Adipocyte (in vitro differentiated cells): ENCODE measurements around the gene DPYD.
"Not testable (repeated sequence)": the region's sequence is repeated elsewhere in the genome, so short reads cannot be mapped to it uniquely, and the experiment has no call there.

Experiments
- DNase-seq: peaks from one replicate; pipeline ENCODE4 v3.0.0-alpha.2; 2015; ENCODE audit warnings: low read depth
- H3K27me3 ChIP-seq: replicated peaks from 2 replicates; pipeline ENCODE4 v1.7.0; 2013; ENCODE audit warnings: mild to moderate bottlenecking, low read length, moderate library complexity; ENCODE audit not compliant: control insufficient read depth, insufficient read depth
- H3K36me3 ChIP-seq: 2 replicates; pipeline ENCODE4 v1.7.0; 2013; ENCODE audit warnings: low read length, mild to moderate bottlenecking, moderate library complexity; ENCODE audit not compliant: control insufficient read depth, insufficient read depth, severe bottlenecking
- H3K4me1 ChIP-seq: 2 replicates; pipeline ENCODE4 v1.7.0; 2013; ENCODE audit warnings: mild to moderate bottlenecking, low read length, moderate library complexity; ENCODE audit not compliant: control insufficient read depth, insufficient read depth
- H3K4me3 ChIP-seq: 2 replicates; pipeline ENCODE4 v1.7.0; 2013; ENCODE audit warnings: mild to moderate bottlenecking, low read length, moderate library complexity
- H3K9ac ChIP-seq: 2 replicates; pipeline ENCODE4 v1.7.0; 2013; ENCODE audit warnings: mild to moderate bottlenecking, low read length, moderate library complexity
- H3K9me3 ChIP-seq: 2 replicates; pipeline ENCODE4 v1.7.0; 2013; ENCODE audit warnings: mild to moderate bottlenecking, low read length, moderate library complexity; ENCODE audit not compliant: control insufficient read depth

Gene DPYD

GRCh38 chr1:97364086-97364485 lies 556.7 kb downstream of the DPYD start:
- no peak overlapping the region for H3K9ac ChIP-seq
- H3K36me3 ChIP-seq = peaks cover 3% of the 10 kb centered on the region
- DNase-seq = peak; percentile 44
- no peaks in the 10 kb centered on the region for H3K9me3 ChIP-seq
- peaks cover 9% of the 10 kb centered on the region for H3K4me1 ChIP-seq
- no peak overlapping the region for H3K4me3 ChIP-seq
- no peaks in the 10 kb centered on the region for H3K27me3 ChIP-seq

DNA sequence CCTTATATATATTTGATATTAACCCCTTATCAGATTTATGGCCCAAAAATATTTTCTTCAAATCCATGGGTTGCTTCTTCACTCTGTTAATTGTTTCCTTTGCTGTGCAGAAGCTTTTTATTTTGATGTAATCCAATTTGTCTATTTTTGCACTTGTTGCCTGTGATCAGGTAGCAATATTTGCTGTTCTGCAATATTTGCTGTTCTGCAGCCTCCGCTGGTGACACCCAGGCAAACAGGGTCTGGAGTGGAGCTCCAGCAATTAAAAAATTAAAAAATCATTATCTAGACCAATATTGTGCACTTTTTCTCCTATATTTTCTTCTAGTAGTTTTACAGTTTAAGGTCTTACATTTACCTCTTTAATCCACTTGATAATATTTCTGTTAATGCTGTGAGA lies 564.5 kb downstream of the DPYD start:
- Histone ChIP-seq H3K4me3 (no peak overlapping the region), H3K4me1 (peaks cover 8% of the 10 kb centered on the region), H3K9ac (no peak overlapping the region), H3K9me3 (no peaks in the 10 kb centered on the region), H3K36me3 (no peaks in the 10 kb centered on the region), H3K27me3 (no peaks in the 10 kb centered on the region)
- no peak for DNase-seq

GRCh38 chr1:97352936-97353382 lies 567.9 kb downstream of the DPYD start:
- no peaks in the 10 kb centered on the region for H3K36me3 ChIP-seq
- H3K27me3 ChIP-seq = no peaks in the 10 kb centered on the region
- H3K4me1 ChIP-seq = peaks cover 23% of the 10 kb centered on the region
- H3K4me3 ChIP-seq = no peak overlapping the region
- no peak for DNase-seq
- no peak overlapping the region for H3K9ac ChIP-seq
- H3K9me3 ChIP-seq = no peaks in the 10 kb centered on the region

DNA sequence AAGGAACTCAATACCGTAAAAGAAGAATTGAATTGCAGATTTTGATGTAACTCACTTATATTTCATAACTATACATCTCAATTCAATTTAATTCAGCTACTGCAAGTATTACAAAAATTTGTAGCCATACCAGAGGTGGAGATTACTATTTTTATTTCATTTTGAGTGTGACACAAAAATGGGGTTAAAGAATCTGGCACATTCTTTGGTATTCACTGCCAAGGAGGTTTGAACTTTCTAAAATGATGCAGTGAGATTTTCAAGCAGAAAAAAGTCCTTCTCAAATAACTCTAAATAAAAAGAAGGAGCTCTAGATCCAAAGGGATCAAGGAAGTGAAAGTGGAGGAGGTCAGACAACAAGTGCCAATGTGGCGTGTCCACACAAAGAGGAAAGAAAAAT lies 569.0 kb downstream of the DPYD start:
- peak; percentile 36 for DNase-seq
- Histone ChIP-seq H3K36me3 (no peaks in the 10 kb centered on the region), H3K4me1 (peaks cover 23% of the 10 kb centered on the region), H3K9me3 (no peaks in the 10 kb centered on the region), H3K9ac (no peak overlapping the region), H3K4me3 (no peak overlapping the region), H3K27me3 (no peaks in the 10 kb centered on the region)

DNA sequence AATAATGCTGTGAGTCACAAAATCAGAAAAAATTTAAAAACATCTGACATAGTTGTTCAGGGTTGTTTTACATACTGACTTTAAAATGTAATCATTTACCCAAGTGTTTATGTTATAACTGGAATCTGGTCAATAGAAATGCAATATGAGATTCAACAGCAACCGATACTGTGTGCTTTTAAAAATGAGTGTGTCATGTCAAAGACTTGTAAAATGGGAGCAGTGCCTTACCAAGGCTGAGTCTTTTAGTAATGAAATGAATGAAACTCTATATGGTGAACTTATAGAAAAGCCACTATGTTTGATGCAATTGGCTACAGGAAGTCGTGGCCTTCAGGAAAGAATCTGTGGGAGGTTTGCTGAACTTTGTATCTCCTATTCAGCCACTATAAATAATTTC lies 570.2 kb downstream of the DPYD start:
- Histone ChIP-seq H3K4me3 (no peak overlapping the region), H3K36me3 (no peaks in the 10 kb centered on the region), H3K27me3 (no peaks in the 10 kb centered on the region), H3K4me1 (peaks cover 23% of the 10 kb centered on the region), H3K9me3 (no peaks in the 10 kb centered on the region), H3K9ac (no peak overlapping the region)
- peak; percentile 41 for DNase-seq

DNA sequence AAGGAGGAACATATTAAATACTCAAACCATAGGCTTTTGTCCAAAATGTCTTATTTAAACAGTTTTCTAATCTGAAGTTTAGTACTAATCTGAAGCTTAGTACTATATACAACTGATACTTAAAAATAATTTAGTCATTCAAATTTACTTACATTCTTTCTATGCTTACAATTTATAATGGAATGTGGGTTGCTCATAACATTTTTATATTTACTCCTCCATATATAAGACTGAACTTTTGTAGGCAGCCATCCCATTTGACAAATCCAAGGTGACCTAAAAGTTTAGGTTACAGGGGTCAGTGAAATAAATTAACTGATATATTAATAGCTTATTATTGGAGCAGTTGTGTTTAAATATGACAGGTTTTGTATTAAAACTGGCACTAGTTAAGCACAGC lies 570.6 kb downstream of the DPYD start:
- DNase-seq = peak; percentile 20
- H3K9ac ChIP-seq = no peak overlapping the region
- H3K4me1 ChIP-seq = peaks cover 23% of the 10 kb centered on the region
- no peaks in the 10 kb centered on the region for H3K36me3 ChIP-seq
- H3K9me3 ChIP-seq = no peaks in the 10 kb centered on the region
- H3K4me3 ChIP-seq = no peak overlapping the region
- no peaks in the 10 kb centered on the region for H3K27me3 ChIP-seq

- not testable (repeated sequence) for H3K27me3 ChIP-seq, H3K4me3 ChIP-seq, H3K9me3 ChIP-seq, H3K9ac ChIP-seq, H3K36me3 ChIP-seq, DNase-seq
- H3K4me1 ChIP-seq = peaks cover 23% of the 10 kb centered on the region
These were observed 571.0 kb downstream of the DPYD start for GRCh38 chr1:97349794-97350193.

GRCh38 chr1:97348599-97349265 lies 572.1 kb downstream of the DPYD start:
- H3K9ac ChIP-seq = no peak overlapping the region
- H3K27me3 ChIP-seq = no peaks in the 10 kb centered on the region
- H3K36me3 ChIP-seq = no peaks in the 10 kb centered on the region
- peak; percentile 61 for DNase-seq
- H3K9me3 ChIP-seq = no peaks in the 10 kb centered on the region
- H3K4me3 ChIP-seq = no peak overlapping the region
- peaks cover 23% of the 10 kb centered on the region for H3K4me1 ChIP-seq

DNA sequence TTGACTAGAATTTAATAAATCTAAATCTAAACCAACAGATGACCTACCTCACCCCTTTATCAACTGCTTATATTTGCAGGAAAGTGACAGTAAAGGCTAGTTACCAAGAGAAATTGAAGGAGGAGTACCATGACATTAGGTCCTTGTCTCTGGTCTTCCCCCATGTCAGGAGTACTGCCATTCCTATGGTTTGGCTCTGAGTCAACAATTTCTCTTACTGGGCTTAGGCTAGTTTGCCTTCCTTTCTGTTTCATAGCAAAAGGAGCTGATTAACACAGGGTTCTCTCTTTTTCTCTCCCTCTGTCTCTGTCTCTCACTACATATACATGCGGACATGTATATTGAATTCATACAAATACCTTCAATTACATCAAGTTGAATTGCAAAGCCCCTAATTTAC lies 579.9 kb downstream of the DPYD start:
- H3K27me3 ChIP-seq = no peaks in the 10 kb centered on the region
- peak; percentile 79 for DNase-seq
- no peaks in the 10 kb centered on the region for H3K36me3 ChIP-seq
- H3K9ac ChIP-seq = no peak overlapping the region
- H3K9me3 ChIP-seq = no peaks in the 10 kb centered on the region
- no peak overlapping the region for H3K4me3 ChIP-seq
- H3K4me1 ChIP-seq = peaks cover 39% of the 10 kb centered on the region

DNA sequence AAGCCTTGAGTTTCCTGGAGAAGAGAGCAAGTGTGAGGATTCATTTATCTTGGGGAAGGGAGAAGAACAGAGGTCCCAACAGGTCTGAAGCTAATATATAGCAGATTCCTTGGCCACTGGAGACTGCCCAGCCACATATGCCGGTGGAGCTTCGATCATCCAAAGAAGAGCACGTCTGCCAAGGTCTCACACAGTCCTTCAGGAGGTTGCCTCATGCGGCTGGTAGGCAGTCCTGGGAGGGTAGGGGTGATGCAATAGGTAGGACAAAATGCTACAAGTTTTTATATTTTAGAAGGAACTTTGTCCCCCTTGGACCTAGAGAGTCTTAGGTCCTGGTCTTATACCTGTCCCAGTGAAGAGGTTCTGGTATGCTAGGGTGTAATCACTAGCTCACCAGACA lies 582.5 kb downstream of the DPYD start:
- no peaks in the 10 kb centered on the region for H3K9me3 ChIP-seq
- no peak overlapping the region for H3K9ac ChIP-seq
- H3K27me3 ChIP-seq = no peaks in the 10 kb centered on the region
- no peak for DNase-seq
- no peaks in the 10 kb centered on the region for H3K36me3 ChIP-seq
- H3K4me3 ChIP-seq = no peak overlapping the region
- H3K4me1 ChIP-seq = peaks cover 52% of the 10 kb centered on the region

DNA sequence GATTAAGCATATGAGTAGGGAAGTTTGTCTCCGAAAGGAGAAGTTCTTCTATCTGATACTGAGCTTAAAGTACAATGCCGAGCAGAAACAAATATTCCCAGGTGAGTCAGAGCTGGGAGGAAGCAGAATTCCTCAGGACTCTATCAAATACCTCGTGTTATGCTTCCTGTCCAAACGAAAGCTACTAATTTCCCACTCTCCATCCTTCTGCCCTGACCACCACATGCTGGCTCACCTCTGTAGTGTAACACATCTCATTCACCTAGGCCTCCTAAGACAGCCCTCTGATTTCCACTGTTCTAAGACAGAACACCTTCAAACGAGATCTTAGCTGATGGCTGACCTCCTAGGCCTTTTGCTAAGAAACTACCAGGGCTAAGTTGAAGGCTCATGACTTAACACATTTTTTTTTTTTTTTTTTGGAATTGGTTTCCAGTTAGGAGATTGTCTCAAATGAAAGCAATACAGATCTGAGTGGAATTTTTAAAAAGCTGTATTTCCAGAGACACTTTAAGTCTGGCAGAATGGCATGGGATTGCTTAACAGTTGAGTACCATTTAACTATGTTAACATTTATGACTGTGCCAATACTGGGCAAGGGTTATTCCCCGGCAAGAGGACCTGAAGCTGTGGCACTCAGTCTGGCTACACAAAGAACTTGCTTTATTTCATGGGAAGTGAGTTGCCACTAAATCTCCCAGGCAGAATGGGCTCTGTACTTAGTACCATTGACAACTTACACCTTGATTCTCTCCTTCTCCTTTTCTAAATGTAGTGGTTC lies 583.4 kb downstream of the DPYD start:
- no peaks in the 10 kb centered on the region for H3K36me3 ChIP-seq
- peak overlapping the region; percentile 35 for H3K9ac ChIP-seq
- DNase-seq = peak; percentile 34
- H3K9me3 ChIP-seq = no peaks in the 10 kb centered on the region
- no peak overlapping the region for H3K4me3 ChIP-seq
- peaks cover 57% of the 10 kb centered on the region for H3K4me1 ChIP-seq
- H3K27me3 ChIP-seq = no peaks in the 10 kb centered on the region
